K562 (cell line): ENCODE measurements around the gene AGPAT2. TPM values are rescaled to one million over a fixed set of nuclear protein-coding genes. Genes with fewer than 3 reads are reported as not detected.

ENCODE experiments used
- ATAC-seq: fragments of 200-7000 bp; cut with Tn5 transposase; 3 replicates; pipeline ENCODE4 v1.9.1; 2020; ENCODE audit warnings: moderate library complexity
- BruUV-seq: library from RNA; stranded (reverse); fragments of 400-500 nt; replicated peaks from 2 replicates; lab custom pipeline; 2021; lab: Mats Ljungman, UMichigan
- CTCF ChIA-PET: fragments of 300-600 bp; formaldehyde crosslinking; extraction: SDS; loops from one replicate; lab custom pipeline; 2021; ENCODE audit warnings: low intra/inter-chr PET ratio; lab: Yijun Ruan, JAX
- POLR2A ChIA-PET: fragments of 300-600, 350-650 bp; sonication (Branson Sonifier 250); formaldehyde crosslinking; extraction: SDS; loops from one replicate; lab custom pipeline; 2021; ENCODE audit warnings: antibody characterized with exemption, inconsistent platforms; lab: Yijun Ruan, JAX
- DNase-seq, 4 experiments: peaks; one replicate each; pipeline versions ENCODE4 v3.0.0 to v3.0.0-alpha.2; 2011 to 2018; ENCODE audit warnings: low spot score in 3 of 4, mixed read lengths in 3 of 4; ENCODE audit errors: extremely low read depth in 1 of 4
- FAIRE-seq: peaks from 2 replicates; lab custom pipeline; 2011; peaks lifted over from hg19 to GRCh38; lab: Jason Lieb, UNC
- H2AFZ ChIP-seq: 2 replicates; pipeline ENCODE4 v1.6.0; 2011; ENCODE audit warnings: low read depth, low read length, control low read depth, inconsistent platforms
- H3K27ac ChIP-seq: fragments of 200-600 bp; 3 replicates; pipeline ENCODE4 v1.8.0; 2011; ENCODE audit warnings: low read depth, mild to moderate bottlenecking, control low read depth, inconsistent platforms, low read length, moderate library complexity, mixed read lengths; ENCODE audit errors: extremely low read depth
- H3K27me3 ChIP-seq, 2 experiments: fragments of 300-600 bp in 1 of 2; 2 replicates in 1 of 2; 3 replicates in 1 of 2; pipeline versions ENCODE4 v1.6.0 to v1.8.0; 2011; ENCODE audit warnings: inconsistent platforms in 2 of 2, low read length in 2 of 2, mild to moderate bottlenecking in 1 of 2, mixed read lengths in 1 of 2, moderate library complexity in 1 of 2; ENCODE audit not compliant: control insufficient read depth in 2 of 2, insufficient read depth in 2 of 2
- H3K36me3 ChIP-seq: fragments of 300-600 bp; 3 replicates; pipeline ENCODE4 v1.8.0; 2011; ENCODE audit warnings: mild to moderate bottlenecking, low read length, inconsistent platforms; ENCODE audit not compliant: control insufficient read depth, insufficient read depth
- H3K4me1 ChIP-seq, 2 experiments: fragments of 200-600 bp in 1 of 2; replicated peaks in 1 of 2; 2 replicates in 1 of 2; 3 replicates in 1 of 2; pipeline versions ENCODE4 v1.5.1 to v1.8.0; 2011; ENCODE audit warnings: inconsistent platforms in 2 of 2, low read length in 2 of 2, mild to moderate bottlenecking in 1 of 2, mixed read lengths in 1 of 2, moderate library complexity in 1 of 2; ENCODE audit not compliant: control insufficient read depth in 2 of 2, insufficient read depth in 2 of 2
- H3K4me2 ChIP-seq: 2 replicates; pipeline ENCODE4 v1.6.1; 2011; ENCODE audit warnings: low read length, control low read depth, inconsistent platforms, mixed read lengths; ENCODE audit not compliant: insufficient read depth
- H3K4me3 ChIP-seq: fragments of 200-600 bp; sonication (generic), shearing (Covaris generic); 2 replicates; pipeline ENCODE4 v1.5.1; 2016; ENCODE audit warnings: control low read depth, inconsistent platforms
- H3K79me2 ChIP-seq: fragments of 200-600 bp; 3 replicates; pipeline ENCODE4 v1.8.0; 2011; ENCODE audit warnings: low read length, inconsistent platforms; ENCODE audit not compliant: control insufficient read depth, insufficient read depth
- H3K9ac ChIP-seq, 2 experiments: 2 replicates each; pipeline versions ENCODE4 v1.6.0 to v1.6.1; 2011; ENCODE audit warnings: low read depth in 2 of 2, low read length in 2 of 2, control low read depth in 1 of 2, inconsistent platforms in 1 of 2, mild to moderate bottlenecking in 1 of 2, mixed read lengths in 1 of 2; ENCODE audit not compliant: insufficient read depth in 1 of 2
- H3K9me1 ChIP-seq: one replicate; pipeline ENCODE4 v1.6.0; 2011; ENCODE audit warnings: inconsistent platforms, mild to moderate bottlenecking, low read length, moderate library complexity; ENCODE audit not compliant: control insufficient read depth, insufficient read depth
- H3K9me3 ChIP-seq: replicated peaks from 2 replicates; pipeline ENCODE4 v1.5.1; 2011; ENCODE audit warnings: low read depth, low read length, inconsistent platforms; ENCODE audit not compliant: control insufficient read depth, insufficient read depth
- H4K20me1 ChIP-seq: replicated peaks from 2 replicates; pipeline ENCODE4 v1.6.1; 2011; ENCODE audit warnings: low read length, inconsistent platforms, mixed read lengths; ENCODE audit not compliant: control insufficient read depth, insufficient read depth
- BCOR ChIP-seq: fragments of 450-650 bp; IDR thresholded peaks from 2 replicates; pipeline ENCODE4 v1.6.1; 2016
- CBFB ChIP-seq: sonication (generic); formaldehyde crosslinking; IDR thresholded peaks from 2 replicates; pipeline ENCODE4 v1.4.0; 2020; ENCODE audit warnings: mild to moderate bottlenecking, missing genetic modification reagents
- DLX4 ChIP-seq: fragments of 250-450 bp; sonication (Bioruptor Pico); IDR thresholded peaks from 2 replicates; pipeline ENCODE4 v1.6.1; 2021; ENCODE audit warnings: mild to moderate bottlenecking
- FOS ChIP-seq: IDR thresholded peaks from 3 replicates; pipeline ENCODE4 v1.6.1; 2011; ENCODE audit not compliant: insufficient read length; ENCODE audit errors: extremely low read depth
- MED1 ChIP-seq: sonication (generic); formaldehyde crosslinking; IDR thresholded peaks from 2 replicates; pipeline ENCODE4 v1.8.1; 2023; ENCODE audit warnings: missing genetic modification reagents, borderline replicate concordance
- SIRT6 ChIP-seq: IDR thresholded peaks from one replicate; pipeline ENCODE4 v1.6.1; 2012; ENCODE audit warnings: low read depth, mild to moderate bottlenecking, control low read depth, inconsistent platforms, low read length, moderate library complexity
- TARDBP ChIP-seq: fragments of 450-650 bp; IDR thresholded peaks from 2 replicates; pipeline ENCODE4 v1.6.1; 2016
- U2AF2 ChIP-seq: fragments of 200-400 bp; formaldehyde crosslinking; optimal IDR thresholded peaks from 2 replicates; pipeline ENCODE3; 2017; ENCODE audit warnings: low read depth, mild to moderate bottlenecking, low read length
- ZBTB12 ChIP-seq: fragments of 250-450 bp; sonication (Bioruptor Pico); IDR thresholded peaks from 2 replicates; pipeline ENCODE4 v1.4.0; 2020
- ZFP30 ChIP-seq: fragments of 250-450 bp; sonication (Bioruptor Pico); IDR thresholded peaks from 2 replicates; pipeline ENCODE4 v1.8.0; 2022; ENCODE audit warnings: moderate library complexity, mild to moderate bottlenecking, inconsistent platforms, borderline replicate concordance
- ZNF263 ChIP-seq: sonication (generic); formaldehyde crosslinking; IDR thresholded peaks from 2 replicates; pipeline ENCODE4 v1.8.0; 2022; ENCODE audit warnings: mild to moderate bottlenecking, missing genetic modification reagents, borderline replicate concordance
- WGBS: fragments of 100-300 bp; shearing (Covaris generic); methylation state at CpG from one replicate; pipeline ENCODE4 v1.1.6; 2016; ENCODE audit warnings: low coverage, mixed read lengths; ENCODE audit not compliant: insufficient coverage; ENCODE audit errors: missing lambda C conversion rate; 5-methylcytosine and 5-hydroxymethylcytosine counted together
- in situ Hi-C: fragments of 300-500 bp; cut with MboI; formaldehyde crosslinking; loops from 4 replicates; pipeline ENCODE4 v1.15.0; 2018; ENCODE audit warnings: inconsistent platforms, mixed read lengths
- intact Hi-C: fragments of 100-400 bp; cut with micrococcal nuclease; formaldehyde crosslinking; loops from 2 replicates; pipeline ENCODE4 v1.14.2; 2022
- polyA plus RNA-seq, 8 experiments: library from polyadenylated mRNA; depleted of rRNA in 4 of 8; stranded (reverse) in 5 of 8; unstranded in 3 of 8; fragments of >200 nt; fragmentation: Nextera tagmentation in 2 of 8; fragmentation: Illumina TruSeq in 1 of 8; extraction: Ambion mirVana in 2 of 8; extraction: Trizol in 1 of 8; gene quantifications; 2 replicates each; pipeline versions ENCODE4 v1.2.1 to v1.2.3, GENCODE V29; 2011 to 2014; ENCODE audit warnings: inconsistent platforms in 1 of 8, missing spikeins in 1 of 8
- total RNA-seq, 7 experiments: library from RNA; depleted of rRNA in 6 of 7; stranded (reverse); fragments of >200 nt in 6 of 7; fragmentation: Illumina TruSeq in 2 of 7; extraction: Trizol in 2 of 7; gene quantifications; 2 replicates each; pipeline versions ENCODE4 v1.2.1 to v1.2.3, GENCODE V29; 2011 to 2021; ENCODE audit warnings: low replicate concordance in 1 of 7

AGPAT2 gene
- total and polyA plus RNA-seq, 9 of the 15 experiments (the other 6 are each of a cell fraction or from before 2014, with no cell fraction given) = 0.13 to 54.5 (median 23.9) TPM

- Histone ChIP-seq H3K4me2 (no peak overlapping the region), H3K9me3 (no peaks in the 10 kb centered on the region), H3K27me3 (no peaks in the 10 kb centered on the region), H3K4me1 (peaks cover 14 to 86% of the 10 kb centered on the region in 2 experiments; a peak in 4 of 5 replicates), H3K36me3 (peaks cover 14% of the 10 kb centered on the region; the same call in 1 of the 3 replicates), H3K9ac (no peak overlapping the region; a peak in 1 of 4 replicates), H3K79me2 (peaks cover 31% of the 10 kb centered on the region), H4K20me1 (no peaks in the 10 kb centered on the region; the same call in 1 of the 2 replicates), H3K27ac (no peak overlapping the region), H2AFZ (no peak overlapping the region), H3K4me3 (no peak overlapping the region), H3K9me1 (peaks cover 3% of the 10 kb centered on the region)
- intact Hi-C loops (no loop called here), in situ Hi-C loops (no loop called here)
- TF ChIP-seq SIRT6 = no peak
- TF ChIP-seq BCOR = peak; percentile 64; the same call in 1 of the 2 replicates
- ATAC-seq (no peak), DNase-seq (no peak), FAIRE-seq (no peak)
- ChIA-PET CTCF (interaction anchor here (0.6 kb wide), 1 partner anchor 197 kb away, joined by 3 read pairs; the partner anchor contains the start of gene TRAF2), POLR2A (interaction anchor here (2.1 kb wide), 1 partner anchor 13 kb away, joined by 10 read pairs; no protein-coding TSS in a partner anchor)
- WGBS = 22% methylated on average over 6 of the region's 7 CpGs
- no TSS peak for BruUV-seq
Measured at GRCh38 chr9:136689108-136689460, 1.8 kb upstream of the AGPAT2 start.

GRCh38 chr9:136688274-136689107, 1.2 kb upstream of the AGPAT2 start:
- TF ChIP-seq TARDBP (no peak), ZFP30 (CRISPR knock-in tag) (no peak), MED1 (CRISPR knock-in tag) (no peak), ZBTB12 (CRISPR knock-in tag) (no peak), DLX4 (CRISPR knock-in tag) (no peak), ZNF263 (CRISPR knock-in tag) (no peak), U2AF2 (no peak), FOS (no peak), CBFB (CRISPR knock-in tag) (0 out of 2 replicates have a peak, but pooled peaks have one; percentile 1)
- ChIA-PET POLR2A (interaction anchor here (1.7 to 2.1 kb wide), 2 partner anchors 12 to 16 kb away, joined by 7 to 10 read pairs; no protein-coding TSS in a partner anchor), CTCF (interaction anchor here (0.6 kb wide), 1 partner anchor 198 kb away, joined by 3 read pairs; the partner anchor contains the start of gene TRAF2)
- Histone ChIP-seq H3K4me3 (no peak overlapping the region), H3K27ac (no peak overlapping the region), H3K9me1 (peaks cover 3% of the 10 kb centered on the region), H3K4me2 (no peak overlapping the region), H3K79me2 (peaks cover 37% of the 10 kb centered on the region), H3K9ac (peak overlapping the region in 1 of 2 experiments; percentile 89; a peak in 2 of 4 replicates), H3K27me3 (no peaks in the 10 kb centered on the region), H3K4me1 (peaks cover 8 to 86% of the 10 kb centered on the region in 2 experiments; a peak in 4 of 5 replicates), H3K9me3 (no peaks in the 10 kb centered on the region), H2AFZ (no peak overlapping the region), H3K36me3 (peaks cover 19% of the 10 kb centered on the region; the same call in 1 of the 3 replicates), H4K20me1 (no peaks in the 10 kb centered on the region; the same call in 1 of the 2 replicates)
- FAIRE-seq (no peak), DNase-seq (no peak), ATAC-seq (no peak)
- intact Hi-C loops = no loop called here
- 70% methylated on average over 21 of the region's 21 CpGs for WGBS
- in situ Hi-C loops = no loop called here
- BruUV-seq = no TSS peak
